ENCODE results near the gene SLFN12.

DNA sequence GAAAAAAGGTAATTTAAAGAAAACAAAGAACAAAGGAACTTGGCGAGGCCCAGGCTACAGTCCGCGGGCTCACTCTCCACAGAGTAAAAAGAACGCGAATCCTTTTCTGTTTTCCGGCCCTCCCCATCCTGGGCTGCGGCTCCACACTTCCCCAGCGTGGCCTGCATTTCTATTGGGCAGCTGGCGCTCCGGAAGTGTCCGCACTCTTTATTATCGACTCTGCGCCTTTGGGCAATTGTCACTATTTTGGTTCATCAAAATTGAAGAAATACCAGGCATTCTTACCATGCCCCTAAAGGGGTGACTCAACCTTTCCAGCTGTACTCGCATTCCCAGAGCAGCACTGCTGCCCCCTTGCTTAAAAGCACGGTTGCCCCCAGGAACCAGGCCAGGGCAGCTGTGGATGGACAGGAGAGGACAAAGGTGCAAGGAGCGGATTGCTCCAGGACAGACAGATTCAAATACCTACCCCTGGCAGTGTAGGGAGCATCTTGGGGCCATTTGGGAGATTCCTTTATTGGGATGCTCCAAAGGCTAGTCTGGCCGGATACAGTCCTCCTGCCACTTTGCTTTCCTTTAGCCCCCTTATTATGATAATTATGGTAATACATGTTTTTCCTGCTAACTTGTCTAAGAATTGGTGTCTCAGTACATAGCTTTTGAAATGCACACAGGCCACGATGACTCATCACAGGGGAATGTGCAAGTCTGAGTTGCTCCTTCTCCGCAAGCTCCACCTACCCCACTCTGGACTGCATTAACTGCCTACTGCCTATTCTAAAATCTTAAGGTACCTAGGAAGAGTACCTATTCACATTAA is 985 bp upstream of the SLFN12 start:
- TF ChIP-seq, protein P1, sequence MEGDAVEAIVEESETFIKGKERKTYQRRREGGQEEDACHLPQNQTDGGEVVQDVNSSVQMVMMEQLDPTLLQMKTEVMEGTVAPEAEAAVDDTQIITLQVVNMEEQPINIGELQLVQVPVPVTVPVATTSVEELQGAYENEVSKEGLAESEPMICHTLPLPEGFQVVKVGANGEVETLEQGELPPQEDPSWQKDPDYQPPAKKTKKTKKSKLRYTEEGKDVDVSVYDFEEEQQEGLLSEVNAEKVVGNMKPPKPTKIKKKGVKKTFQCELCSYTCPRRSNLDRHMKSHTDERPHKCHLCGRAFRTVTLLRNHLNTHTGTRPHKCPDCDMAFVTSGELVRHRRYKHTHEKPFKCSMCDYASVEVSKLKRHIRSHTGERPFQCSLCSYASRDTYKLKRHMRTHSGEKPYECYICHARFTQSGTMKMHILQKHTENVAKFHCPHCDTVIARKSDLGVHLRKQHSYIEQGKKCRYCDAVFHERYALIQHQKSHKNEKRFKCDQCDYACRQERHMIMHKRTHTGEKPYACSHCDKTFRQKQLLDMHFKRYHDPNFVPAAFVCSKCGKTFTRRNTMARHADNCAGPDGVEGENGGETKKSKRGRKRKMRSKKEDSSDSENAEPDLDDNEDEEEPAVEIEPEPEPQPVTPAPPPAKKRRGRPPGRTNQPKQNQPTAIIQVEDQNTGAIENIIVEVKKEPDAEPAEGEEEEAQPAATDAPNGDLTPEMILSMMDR (conservative IDR thresholded peaks at IDR 0.05; ENCODE audit: low read length): no peak
- TF ChIP-seq EZH2phosphoT487 (IDR thresholded peaks at IDR 0.05; ENCODE audit: borderline replicate concordance, low read depth, low read length): no peak
